HT1080 (cell line): ENCODE results near the gene ABHD10. TPM values are rescaled to one million over a fixed set of nuclear protein-coding genes. Genes with fewer than 3 reads are reported as not detected.
"Not testable (repeated sequence)": the region's sequence is repeated elsewhere in the genome, so short reads cannot be mapped to it uniquely, and the experiment has no call there.

Source experiments
- DNase-seq: peaks from one replicate; pipeline ENCODE4 v3.0.0-alpha.2; 2015; ENCODE audit warnings: low read depth
- total RNA-seq: library from RNA; depleted of rRNA; stranded (reverse); fragments of >200 nt; shearing (Covaris generic); gene quantifications from 2 replicates; pipeline ENCODE4 v1.2.3, GENCODE V29; 2014; rRNA removed

Gene ABHD10
- total RNA-seq, 1 experiment from 2014 or later, result 61.5 TPM

DNA sequence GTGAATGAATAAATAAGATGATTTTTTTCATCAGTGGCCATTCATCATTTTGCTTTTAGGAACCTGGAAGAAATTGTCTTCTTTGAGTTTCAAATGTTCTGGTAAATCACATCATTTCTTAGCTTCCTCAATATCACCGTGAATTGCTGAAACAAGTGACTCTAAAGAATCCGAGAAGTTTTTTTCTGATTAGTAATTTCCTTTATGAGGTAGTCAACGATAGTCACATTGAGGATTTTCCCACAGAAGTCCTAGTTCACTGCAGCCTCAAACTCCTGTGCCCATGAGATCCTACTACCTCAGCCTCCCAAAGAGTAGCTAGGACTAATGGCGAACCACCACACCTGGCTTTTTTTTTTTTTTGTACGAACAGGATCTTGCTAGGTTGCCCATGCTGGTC is 52.1 kb downstream of the ABHD10 start:
- DNase-seq, result peak; percentile 86

DNA sequence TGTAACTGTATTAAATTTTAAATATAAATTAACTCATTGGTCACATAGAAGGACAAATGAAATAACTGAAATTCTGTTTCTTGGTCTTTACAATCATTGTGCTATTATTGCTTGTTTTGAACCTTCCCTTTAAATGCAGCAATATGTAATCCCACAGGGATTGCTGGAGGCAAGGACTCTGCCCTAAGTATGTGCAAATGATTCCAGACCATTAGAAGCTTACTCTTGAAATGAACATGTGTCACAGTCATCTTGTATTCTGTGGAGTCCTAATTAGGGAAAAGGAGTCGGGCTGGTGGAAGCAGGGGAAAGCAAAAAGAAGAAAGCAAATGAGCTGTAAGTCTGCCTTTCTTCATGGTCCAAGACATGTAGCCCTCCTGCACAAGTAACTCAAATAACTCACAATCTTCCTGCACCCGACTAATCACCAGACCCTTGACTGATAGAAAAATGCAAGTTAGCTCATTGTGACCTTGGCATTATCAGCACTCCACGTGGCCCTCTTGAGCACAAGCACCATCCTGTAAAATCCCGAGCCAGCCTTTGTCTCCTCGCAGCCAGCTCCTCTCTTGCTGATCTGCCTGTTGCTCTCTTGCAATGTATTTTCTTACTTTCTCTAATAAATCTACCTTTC is 53.4 kb downstream of the ABHD10 start:
- DNase-seq, result no peak

DNA sequence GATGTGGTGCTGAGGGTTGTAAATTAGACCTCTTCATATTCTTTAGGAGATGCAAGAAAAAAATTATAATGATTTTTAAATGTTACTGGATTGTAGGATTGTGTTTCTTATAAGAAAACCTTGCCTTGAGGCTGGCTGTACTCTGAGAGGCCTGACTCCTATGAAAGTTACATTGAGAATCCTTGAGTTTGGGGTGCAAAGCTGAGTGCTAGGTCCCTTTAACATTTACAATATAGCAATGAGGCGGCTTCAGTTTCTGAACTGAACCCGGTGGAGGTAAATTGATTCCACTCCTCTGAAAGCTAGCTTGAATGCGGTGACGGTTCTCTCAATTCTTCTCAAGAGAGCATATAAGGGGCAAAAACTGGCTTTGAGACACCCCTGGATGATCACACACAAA is 55.6 kb downstream of the ABHD10 start, which contains the start of gene TMPRSS7:
TMPRSS7 (plus strand) TSS at position 301 of the 400 bp plus-strand sequence. CDS start 110 bp downstream, outside the sequence.
- no peak for DNase-seq

DNA sequence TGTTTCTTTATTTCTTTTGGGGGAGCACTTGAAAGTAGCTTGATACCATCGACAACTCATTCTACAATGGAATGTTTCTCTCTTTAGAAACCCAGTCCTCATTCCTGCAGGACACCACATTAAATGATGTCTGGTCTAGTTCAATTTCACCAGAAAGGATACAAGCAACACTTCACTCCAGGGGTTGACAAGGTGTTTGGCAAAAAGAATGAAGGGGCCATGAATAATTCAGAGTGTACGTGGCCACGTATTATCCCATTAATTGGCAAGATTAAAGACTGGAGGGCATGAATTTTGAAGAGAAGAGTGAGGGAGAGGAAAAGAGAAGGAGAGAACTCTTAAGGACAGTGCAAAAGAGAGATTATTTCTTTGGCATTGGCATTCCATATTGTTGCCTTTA is 56.4 kb downstream of the ABHD10 start:
- no peak for DNase-seq

DNA sequence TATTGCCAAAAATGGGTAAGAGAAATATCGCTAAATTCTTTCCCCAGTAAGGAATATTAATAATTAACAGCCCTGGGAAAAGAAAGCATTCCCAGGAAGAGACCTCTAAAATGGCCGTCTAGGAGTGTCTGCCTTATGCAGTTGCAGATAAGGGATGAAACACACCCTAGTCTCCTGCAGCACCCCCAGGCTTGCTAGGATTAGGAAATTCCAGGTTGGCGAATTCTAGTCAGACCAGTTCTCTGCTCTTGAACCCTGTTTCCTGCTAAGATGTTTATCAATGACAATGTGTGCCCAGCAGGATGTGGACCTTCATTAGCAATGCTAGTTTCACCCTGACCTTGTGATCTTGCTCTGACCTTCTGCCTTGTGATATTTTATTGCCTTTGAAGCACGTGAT is 58.4 kb downstream of the ABHD10 start:
- not testable (repeated sequence) for DNase-seq

DNA sequence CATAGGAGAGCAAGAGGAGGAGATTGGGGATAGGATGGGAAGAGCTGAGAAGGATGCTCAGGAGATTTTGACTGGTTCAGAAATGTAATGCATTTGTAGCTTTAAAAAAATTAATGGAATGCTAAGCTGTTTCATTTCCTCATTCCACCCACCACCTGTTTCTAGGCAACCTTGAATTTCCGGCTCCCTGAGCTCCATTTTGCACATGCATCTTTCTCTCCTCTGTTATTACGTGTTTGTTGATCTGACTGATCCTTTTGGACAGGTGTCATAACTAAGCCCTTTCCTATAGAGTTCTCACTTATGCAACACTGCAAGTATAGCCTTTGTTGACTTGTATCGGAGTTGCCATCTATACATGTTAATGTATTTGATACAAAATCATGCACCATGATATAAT is 60.0 kb downstream of the ABHD10 start:
- DNase-seq, result no peak

DNA sequence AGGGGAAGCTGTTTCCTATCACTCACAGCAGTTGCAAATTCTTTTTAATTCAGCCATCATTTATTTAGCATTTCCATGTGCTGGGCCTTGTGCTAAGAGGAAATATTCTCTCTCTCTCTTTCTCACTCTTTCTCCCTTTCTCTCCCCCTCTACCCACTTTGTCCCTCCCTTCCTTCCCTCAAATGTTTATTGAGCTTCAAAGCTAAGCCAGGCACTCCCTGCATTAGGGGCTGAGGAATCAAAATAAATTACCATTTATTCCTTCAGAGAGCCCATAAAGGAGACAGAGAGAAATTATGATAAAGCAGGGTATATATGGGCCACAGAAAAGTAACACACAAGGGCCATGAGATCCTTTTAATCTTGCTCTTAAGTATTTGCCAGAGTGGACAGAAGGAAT is 62.5 kb downstream of the ABHD10 start:
- no peak for DNase-seq

DNA sequence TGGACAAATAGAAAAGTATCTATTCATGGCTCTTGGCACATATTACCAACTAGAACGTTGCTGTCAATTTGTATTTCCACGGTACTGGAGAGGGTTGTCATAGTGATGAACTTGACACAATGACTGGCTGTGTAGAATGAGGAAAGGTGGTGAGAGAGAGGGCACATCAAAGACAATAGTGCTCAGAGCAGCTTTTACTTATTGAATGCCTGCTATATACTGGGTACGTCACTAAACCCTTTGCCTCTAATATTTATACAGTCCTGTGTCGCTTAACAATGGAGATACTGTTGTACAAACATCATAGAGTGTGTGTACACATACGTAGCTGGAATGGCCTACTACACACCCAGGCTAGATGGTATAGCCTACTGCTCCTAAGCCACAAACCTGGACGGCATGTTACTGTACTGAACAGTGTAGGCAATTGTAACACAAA is 64.0 kb downstream of the ABHD10 start:
- no peak for DNase-seq

Other genes starting within 250 kb of the ABHD10 start
- gene PHLDB2, start 119.8 kb upstream of the ABHD10 start, total RNA-seq, result 57.3 and 58.5 TPM in 2 replicates
- gene TAGLN3, start 19.9 kb downstream of the ABHD10 start, total RNA-seq, result 16.4 and 17.9 TPM in 2 replicates
- 0.10 TPM in 2 replicates for gene TMPRSS7, start 55.7 kb downstream of the ABHD10 start, total RNA-seq
- 19.4 and 21.5 TPM in 2 replicates for gene C3orf52, start 107.4 kb downstream of the ABHD10 start, total RNA-seq
- not detected in 2 replicates for gene GCSAM, start 154.2 kb downstream of the ABHD10 start, total RNA-seq